SU-DHL-6 (cell line): Measurements from ENCODE around the gene MYL10.

Experiments used
- H2AFZ ChIP-seq: fragments of 200-600 bp; sonication (generic); 2 replicates; pipeline ENCODE4 v1.6.1; 2014; ENCODE audit warnings: low read depth, mild to moderate bottlenecking, moderate library complexity, mixed read lengths, antibody characterized with exemption, low read length; ENCODE audit not compliant: severe bottlenecking
- H3F3A ChIP-seq: fragments of 200-600 bp; shearing (Covaris generic); 2 replicates; pipeline ENCODE4 v1.6.0; 2016; ENCODE audit warnings: antibody characterized with exemption, mild to moderate bottlenecking; ENCODE audit not compliant: insufficient read depth
- H3K27ac ChIP-seq: fragments of 200-600 bp; sonication (generic); 2 replicates; pipeline ENCODE4 v1.5.1; 2016; ENCODE audit warnings: low read depth, mild to moderate bottlenecking, low read length, moderate library complexity, mixed read lengths
- H3K27me3 ChIP-seq: fragments of 200-600 bp; sonication (generic), shearing (Covaris generic); 2 replicates; pipeline ENCODE4 v1.6.0; 2014; ENCODE audit warnings: mild to moderate bottlenecking, low read length
- H3K36me3 ChIP-seq: fragments of 200-600 bp; sonication (generic); 2 replicates; pipeline ENCODE4 v1.6.1; 2014; ENCODE audit warnings: mild to moderate bottlenecking, low read length, mixed read lengths
- H3K4me2 ChIP-seq: fragments of 300-600, 200-600 bp; shearing (Covaris generic), sonication (generic); 2 replicates; pipeline ENCODE4 v1.6.0; 2014; ENCODE audit warnings: low read length, low read depth, mild to moderate bottlenecking; ENCODE audit not compliant: poor library complexity, severe bottlenecking
- H3K4me3 ChIP-seq: fragments of 200-600 bp; sonication (generic); 2 replicates; pipeline ENCODE4 v1.5.1; 2014; ENCODE audit warnings: antibody characterized with exemption, low read length, mild to moderate bottlenecking, mixed read lengths; ENCODE audit not compliant: insufficient read depth, poor library complexity, severe bottlenecking
- H3K79me2 ChIP-seq: fragments of 200-600 bp; sonication (generic); 2 replicates; pipeline ENCODE4 v1.6.1; 2014; ENCODE audit warnings: mild to moderate bottlenecking, low read length, moderate library complexity; ENCODE audit not compliant: insufficient read depth
- H3K9ac ChIP-seq: fragments of 200-600 bp; sonication (generic); 2 replicates; pipeline ENCODE4 v1.7.0; 2014; ENCODE audit warnings: mild to moderate bottlenecking, low read length
- H3K9me2 ChIP-seq: fragments of 200-600 bp; sonication (generic); replicated peaks from 2 replicates; pipeline ENCODE4 v1.6.1; 2014; ENCODE audit warnings: low read length; ENCODE audit not compliant: insufficient read depth
- H3K9me3 ChIP-seq: fragments of 200-600 bp; sonication (generic); 2 replicates; pipeline ENCODE4 v1.6.1; 2014; ENCODE audit warnings: low read length, mixed read lengths; ENCODE audit not compliant: insufficient read depth
- H4K20me1 ChIP-seq: fragments of 200-600 bp; sonication (generic); 2 replicates; pipeline ENCODE4 v1.6.1; 2014; ENCODE audit warnings: low read depth, mild to moderate bottlenecking, antibody characterized with exemption, low read length, moderate library complexity, mixed read lengths
- CTCF ChIP-seq: fragments of 200-600 bp; sonication (generic); IDR thresholded peaks from one replicate; pipeline ENCODE4 v1.5.1; 2017; ENCODE audit warnings: antibody characterized with exemption, mild to moderate bottlenecking, low read length, moderate library complexity; ENCODE audit not compliant: insufficient read depth, poor library complexity, severe bottlenecking
- EZH2phosphoT487 ChIP-seq: fragments of 200-600 bp; sonication (generic), shearing (Covaris generic); conservative IDR thresholded peaks from 2 replicates; pipeline ENCODE4 v1.6.1; 2018; ENCODE audit warnings: mild to moderate bottlenecking, antibody characterized with exemption, low read length, moderate library complexity, mixed read lengths

Gene MYL10

GRCh38 chr7:101563943-101564777 lies 64.9 kb downstream of the MYL10 start:
- Histone ChIP-seq H2AFZ (no peak overlapping the region), H3K9ac (no peak overlapping the region), H3K79me2 (no peaks in the 10 kb centered on the region), H3K27me3 (peaks cover 9% of the 10 kb centered on the region; the same call in 1 of the 2 replicates), H4K20me1 (no peaks in the 10 kb centered on the region), H3K4me3 (no peak overlapping the region), H3K4me2 (no peak overlapping the region), H3F3A (no peaks in the 10 kb centered on the region), H3K9me2 (no peaks in the 10 kb centered on the region), H3K9me3 (no peaks in the 10 kb centered on the region), H3K27ac (no peak overlapping the region), H3K36me3 (no peaks in the 10 kb centered on the region)
- TF ChIP-seq CTCF (no peak), EZH2phosphoT487 (no peak)
